ENCODE data around the gene ARTN. TPM values are rescaled to one million over a fixed set of nuclear protein-coding genes. Genes with fewer than 3 reads are reported as not detected.

The ARTN gene
- total RNA-seq, 1 experiment from 2014 or later = 36.0 TPM

DNA sequence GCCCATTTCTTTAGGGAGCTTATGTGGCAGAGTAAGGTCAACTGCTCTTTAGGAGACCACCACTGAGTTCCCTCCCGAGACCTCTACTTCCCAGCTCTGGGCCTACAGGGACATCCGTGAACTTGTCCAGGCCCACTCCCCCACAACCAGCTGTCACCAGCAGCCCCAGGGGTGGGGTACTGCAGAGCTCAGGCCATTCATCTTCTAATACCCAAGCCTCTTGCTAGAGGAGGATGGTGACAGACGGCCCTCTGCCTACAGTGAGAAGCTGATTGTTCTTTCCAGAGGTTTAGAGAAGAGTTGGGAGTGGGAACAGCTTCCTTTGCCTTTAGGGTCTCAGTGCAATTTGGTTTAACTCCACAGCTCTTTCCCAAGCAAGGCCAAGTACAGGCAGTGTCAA is 33.2 kb upstream of the ARTN start:
- ChIA-PET CTCF (no interaction called here), POLR2A (ENCODE audit: unreplicated experiment) (no interaction called here)
- H4K20me1 ChIP-seq (ENCODE audit: low read length) = no peaks in the 10 kb centered on the region
- H3K9me2 ChIP-seq (replicated peaks; ENCODE audit: low read length) = no peaks in the 10 kb centered on the region
- H3K4me2 ChIP-seq (ENCODE audit: low read length) = no peak overlapping the region
- H3K27ac ChIP-seq (ENCODE audit: low read length) = no peak overlapping the region
- H3K4me3 ChIP-seq (ENCODE audit: low read length) = no peak overlapping the region
- DNase-seq = no peak
- no peak overlapping the region for H3K9ac ChIP-seq (ENCODE audit: low read length)
- no peak for TF ChIP-seq EZH2phosphoT487 (IDR thresholded peaks at IDR 0.05; ENCODE audit: borderline replicate concordance, low read length)
- no peak for TF ChIP-seq EZH2 (IDR thresholded peaks at IDR 0.05; ENCODE audit: low read length, unreplicated experiment)
- TF ChIP-seq, protein P1, sequence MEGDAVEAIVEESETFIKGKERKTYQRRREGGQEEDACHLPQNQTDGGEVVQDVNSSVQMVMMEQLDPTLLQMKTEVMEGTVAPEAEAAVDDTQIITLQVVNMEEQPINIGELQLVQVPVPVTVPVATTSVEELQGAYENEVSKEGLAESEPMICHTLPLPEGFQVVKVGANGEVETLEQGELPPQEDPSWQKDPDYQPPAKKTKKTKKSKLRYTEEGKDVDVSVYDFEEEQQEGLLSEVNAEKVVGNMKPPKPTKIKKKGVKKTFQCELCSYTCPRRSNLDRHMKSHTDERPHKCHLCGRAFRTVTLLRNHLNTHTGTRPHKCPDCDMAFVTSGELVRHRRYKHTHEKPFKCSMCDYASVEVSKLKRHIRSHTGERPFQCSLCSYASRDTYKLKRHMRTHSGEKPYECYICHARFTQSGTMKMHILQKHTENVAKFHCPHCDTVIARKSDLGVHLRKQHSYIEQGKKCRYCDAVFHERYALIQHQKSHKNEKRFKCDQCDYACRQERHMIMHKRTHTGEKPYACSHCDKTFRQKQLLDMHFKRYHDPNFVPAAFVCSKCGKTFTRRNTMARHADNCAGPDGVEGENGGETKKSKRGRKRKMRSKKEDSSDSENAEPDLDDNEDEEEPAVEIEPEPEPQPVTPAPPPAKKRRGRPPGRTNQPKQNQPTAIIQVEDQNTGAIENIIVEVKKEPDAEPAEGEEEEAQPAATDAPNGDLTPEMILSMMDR (conservative IDR thresholded peaks at IDR 0.05; ENCODE audit: low read depth, low read length) = no peak
- H3K36me3 ChIP-seq (ENCODE audit: low read depth, low read length) = no peaks in the 10 kb centered on the region
- ATAC-seq = no peak
- H3K79me2 ChIP-seq (ENCODE audit: low read length) = no peaks in the 10 kb centered on the region
- no peaks in the 10 kb centered on the region for H3K9me3 ChIP-seq (ENCODE audit: low read length)
- intact Hi-C loops (cut with micrococcal nuclease) = no loop called here
- BruUV-seq (replicated peaks) = no TSS peak
- H2AFZ ChIP-seq (ENCODE audit: low read length) = no peak overlapping the region
- H3K27me3 ChIP-seq (ENCODE audit: low read length) = no peaks in the 10 kb centered on the region
- no peaks in the 10 kb centered on the region for H3F3A ChIP-seq (ENCODE audit: low read length, unreplicated experiment)
- H3K4me1 ChIP-seq (ENCODE audit: insufficient read depth, low read length) = no peaks in the 10 kb centered on the region

DNA sequence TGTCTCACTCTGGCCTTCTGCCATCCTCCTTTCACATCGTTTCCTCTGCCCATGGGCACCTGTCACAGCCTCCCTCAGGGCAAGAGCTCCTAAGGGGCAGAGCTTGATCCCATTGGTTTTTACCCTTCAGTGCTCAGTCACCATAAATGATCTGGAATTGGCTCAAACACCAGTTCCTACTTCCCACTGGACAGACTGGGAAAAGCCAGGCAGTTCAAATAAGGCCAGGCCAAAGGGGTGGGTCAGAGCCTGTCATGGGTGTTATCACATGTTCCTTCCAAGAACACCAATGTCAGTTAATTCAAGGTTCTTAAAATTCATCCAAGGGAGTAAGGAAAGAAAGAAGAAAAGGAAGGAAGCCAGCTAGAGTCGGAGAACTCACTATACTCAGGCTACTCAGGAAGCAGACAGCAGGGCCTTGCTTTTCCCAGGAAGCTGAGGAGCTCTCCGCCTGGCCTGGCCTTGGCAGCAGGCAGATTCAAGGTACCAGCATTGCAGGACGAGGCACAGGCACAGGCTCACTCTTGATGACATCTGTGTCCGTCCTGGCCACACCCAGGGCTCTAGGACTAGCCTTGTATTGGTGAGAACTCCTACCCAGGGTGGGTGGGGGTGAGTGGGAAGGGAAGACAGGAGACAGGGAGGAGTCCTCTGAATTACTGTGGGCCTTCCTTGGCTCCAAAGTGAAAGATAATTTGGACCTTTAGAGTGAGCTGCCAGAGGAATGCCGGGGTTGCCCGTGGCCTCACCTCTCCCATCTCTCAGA is 32.2 kb upstream of the ARTN start:
- TF ChIP-seq EZH2phosphoT487 (IDR thresholded peaks at IDR 0.05; ENCODE audit: borderline replicate concordance, low read length) = no peak
- TF ChIP-seq EZH2 (IDR thresholded peaks at IDR 0.05; ENCODE audit: low read length, unreplicated experiment) = no peak
- TF ChIP-seq, protein P1 (conservative IDR thresholded peaks at IDR 0.05; ENCODE audit: low read depth, low read length) = no peak
- no peak for DNase-seq
- Histone ChIP-seq H3K4me3 (ENCODE audit: low read length) (no peak overlapping the region), H3K27ac (ENCODE audit: low read length) (no peak overlapping the region), H3K9ac (ENCODE audit: low read length) (no peak overlapping the region), H3F3A (ENCODE audit: low read length, unreplicated experiment) (no peaks in the 10 kb centered on the region), H3K4me1 (ENCODE audit: insufficient read depth, low read length) (no peaks in the 10 kb centered on the region), H3K79me2 (ENCODE audit: low read length) (no peaks in the 10 kb centered on the region), H3K27me3 (ENCODE audit: low read length) (no peaks in the 10 kb centered on the region), H2AFZ (ENCODE audit: low read length) (no peak overlapping the region), H3K36me3 (ENCODE audit: low read depth, low read length) (no peaks in the 10 kb centered on the region), H3K9me2 (replicated peaks; ENCODE audit: low read length) (no peaks in the 10 kb centered on the region), H4K20me1 (ENCODE audit: low read length) (no peaks in the 10 kb centered on the region), H3K4me2 (ENCODE audit: low read length) (no peak overlapping the region), H3K9me3 (ENCODE audit: low read length) (no peaks in the 10 kb centered on the region)
- no peak for ATAC-seq
- intact Hi-C loops (cut with micrococcal nuclease) = no loop called here
- ChIA-PET POLR2A (ENCODE audit: unreplicated experiment) (no interaction called here), CTCF (no interaction called here)
- no TSS peak for BruUV-seq (replicated peaks)

DNA sequence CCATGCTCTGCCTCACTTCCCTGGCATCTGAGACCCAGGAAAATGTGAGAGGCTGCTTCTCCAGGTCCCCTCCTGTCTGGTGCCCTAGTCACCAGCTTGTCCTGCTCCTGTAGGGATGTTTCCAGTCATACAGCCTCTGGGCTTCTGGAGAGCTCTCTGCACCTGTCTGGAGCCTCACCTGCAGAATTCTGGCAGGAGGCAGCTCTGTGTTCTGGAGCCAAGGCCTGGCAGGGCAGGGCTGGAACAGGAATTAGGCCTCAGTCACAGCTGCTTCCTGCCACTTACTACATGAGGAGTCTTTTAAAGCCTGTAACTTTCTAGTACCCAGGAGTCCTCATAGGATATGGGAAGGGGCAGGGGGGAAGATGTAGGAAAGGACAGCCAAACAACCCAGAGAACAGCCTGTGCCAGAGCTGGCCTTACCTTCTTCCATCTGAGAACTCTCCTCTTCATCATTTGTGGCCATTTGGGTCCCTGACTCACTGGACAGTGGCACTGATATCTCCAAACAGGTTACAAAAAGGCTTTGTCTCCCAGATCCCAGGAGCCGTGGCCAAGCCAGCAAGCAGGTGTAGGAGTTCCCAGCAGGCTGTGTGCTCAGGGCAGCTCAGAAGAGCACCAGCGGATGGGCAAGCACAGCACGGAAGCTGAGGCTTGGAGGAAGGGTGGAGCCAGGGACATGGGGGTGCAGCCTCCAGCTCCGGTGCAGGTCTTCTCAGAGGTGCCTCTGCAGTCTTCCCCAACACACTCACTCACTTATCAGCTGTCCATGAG is 31.4 kb upstream of the ARTN start:
- no peaks in the 10 kb centered on the region for H3K79me2 ChIP-seq (ENCODE audit: low read length)
- DNase-seq (no peak), ATAC-seq (no peak)
- H3K36me3 ChIP-seq (ENCODE audit: low read depth, low read length) = no peaks in the 10 kb centered on the region
- POLR2A ChIA-PET (ENCODE audit: unreplicated experiment) = no interaction called here
- TF ChIP-seq, protein P1 (conservative IDR thresholded peaks at IDR 0.05; ENCODE audit: low read depth, low read length) = no peak
- TF ChIP-seq EZH2phosphoT487 (IDR thresholded peaks at IDR 0.05; ENCODE audit: borderline replicate concordance, low read length) (no peak), EZH2 (IDR thresholded peaks at IDR 0.05; ENCODE audit: low read length, unreplicated experiment) (no peak)
- no peaks in the 10 kb centered on the region for H3K27me3 ChIP-seq (ENCODE audit: low read length)
- H2AFZ ChIP-seq (ENCODE audit: low read length) = no peak overlapping the region
- no TSS peak for BruUV-seq (replicated peaks)
- H3K9ac ChIP-seq (ENCODE audit: low read length) = no peak overlapping the region
- intact Hi-C loops (cut with micrococcal nuclease) = no loop called here
- H4K20me1 ChIP-seq (ENCODE audit: low read length) = no peaks in the 10 kb centered on the region
- CTCF ChIA-PET = no interaction called here
- no peak overlapping the region for H3K27ac ChIP-seq (ENCODE audit: low read length)
- no peak overlapping the region for H3K4me2 ChIP-seq (ENCODE audit: low read length)
- H3K4me3 ChIP-seq (ENCODE audit: low read length) = no peak overlapping the region
- no peaks in the 10 kb centered on the region for H3F3A ChIP-seq (ENCODE audit: low read length, unreplicated experiment)
- H3K9me2 ChIP-seq (replicated peaks; ENCODE audit: low read length) = no peaks in the 10 kb centered on the region
- no peaks in the 10 kb centered on the region for H3K9me3 ChIP-seq (ENCODE audit: low read length)
- no peaks in the 10 kb centered on the region for H3K4me1 ChIP-seq (ENCODE audit: insufficient read depth, low read length)

Measured in PC-3 (cell line).